Left ventricle myocardium inferior (tissue), 1 donor: Measurements from ENCODE around the gene TTLL10. TPM values are rescaled to one million over a fixed set of nuclear protein-coding genes. Genes with fewer than 3 reads are reported as not detected.

Source experiments
- DNase-seq: peaks from one replicate; pipeline ENCODE4 v3.0.0-alpha.2; 2020
- H3K27ac ChIP-seq: fragments of 200-600 bp; replicated peaks from 2 replicates; pipeline ENCODE4 v1.8.0; 2021
- H3K27me3 ChIP-seq: fragments of 200-600 bp; 2 replicates; pipeline ENCODE4 v1.8.0; 2021; ENCODE audit warnings: low read depth
- H3K36me3 ChIP-seq: fragments of 200-600 bp; 2 replicates; pipeline ENCODE4 v1.8.0; 2021
- H3K4me1 ChIP-seq: fragments of 200-600 bp; 2 replicates; pipeline ENCODE4 v1.8.0; 2021
- H3K4me3 ChIP-seq: fragments of 200-600 bp; 2 replicates; pipeline ENCODE4 v1.8.0; 2021; ENCODE audit warnings: mild to moderate bottlenecking, moderate library complexity
- H3K9me3 ChIP-seq: fragments of 200-600 bp; replicated peaks from 2 replicates; pipeline ENCODE4 v1.8.0; 2021
- CTCF ChIP-seq: fragments of 200-600 bp; IDR thresholded peaks from 2 replicates; pipeline ENCODE4 v1.8.0; 2021; ENCODE audit warnings: antibody characterized with exemption, mild to moderate bottlenecking, borderline replicate concordance
- intact Hi-C: fragments of 100-400 bp; cut with micrococcal nuclease; formaldehyde crosslinking; loops from one replicate; pipeline ENCODE4 v1.11.0; 2022
- total RNA-seq: library from RNA; stranded (reverse); fragmentation: NEBNext Ultra II Directional; extraction: Animal tissue kit (Norgen Biotek cat#: 25700); gene quantifications from one replicate; pipeline ENCODE4 v1.2.1, GENCODE V29; 2021
- donor health status: DM: no; HTN: yes; CAD: no; lungs with severe emphysema.

Gene TTLL10
- total RNA-seq, 1 donor from 2014 or later: not detected

DNA sequence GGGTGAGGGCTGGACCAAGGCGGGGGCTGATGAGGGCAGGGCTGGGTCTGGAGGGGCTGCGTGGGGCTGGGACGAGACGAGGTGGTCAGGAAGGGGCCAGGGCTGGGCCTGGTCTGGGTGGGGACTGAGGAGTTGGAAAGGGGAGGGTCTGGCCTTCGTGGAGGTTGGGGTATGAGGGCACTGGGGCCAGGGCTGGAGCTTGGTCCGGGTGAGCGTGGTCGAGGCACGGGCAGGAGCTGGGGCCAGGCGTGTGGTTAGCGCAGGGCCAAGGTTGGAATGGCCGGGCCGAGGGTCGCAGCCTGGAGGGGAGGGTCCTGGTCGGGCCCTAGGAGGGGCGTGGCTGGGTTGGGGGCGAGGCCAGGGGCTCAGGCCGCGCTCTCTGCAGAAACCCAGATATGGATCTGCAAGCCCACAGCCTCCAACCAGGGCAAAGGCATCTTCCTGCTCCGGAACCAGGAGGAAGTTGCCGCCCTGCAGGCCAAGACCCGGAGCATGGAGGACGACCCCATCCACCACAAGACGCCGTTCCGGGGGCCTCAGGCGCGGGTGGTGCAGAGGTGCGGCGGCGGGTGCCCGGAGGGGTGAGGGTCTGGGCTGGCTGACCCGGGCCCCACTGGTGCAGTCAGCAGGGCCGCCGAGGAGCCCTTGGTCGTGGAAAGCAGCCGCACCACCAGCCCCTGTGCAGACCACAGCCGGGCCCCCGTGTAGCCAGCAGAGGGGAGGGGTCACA, 9.0 kb downstream of the TTLL10 start:
- Histone ChIP-seq H3K4me1 (peaks cover 13% of the 10 kb centered on the region), H3K9me3 (peaks cover 2% of the 10 kb centered on the region), H3K4me3 (peak overlapping the region; percentile 50), H3K36me3 (no peaks in the 10 kb centered on the region), H3K27ac (peak overlapping the region; percentile 38), H3K27me3 (peaks cover 57% of the 10 kb centered on the region)
- intact Hi-C loops: no loop called here
- no peak for TF ChIP-seq CTCF
- peak; percentile 14 for DNase-seq

- Histone ChIP-seq H3K27ac (peak overlapping the region; percentile 38), H3K4me1 (peaks cover 17% of the 10 kb centered on the region), H3K9me3 (peaks cover 6% of the 10 kb centered on the region), H3K27me3 (peaks cover 51% of the 10 kb centered on the region), H3K36me3 (no peaks in the 10 kb centered on the region), H3K4me3 (peak overlapping the region; percentile 50)
- no peak for TF ChIP-seq CTCF
- DNase-seq: peak; percentile 13
- intact Hi-C loops: no loop called here
Measured at GRCh38 chr1:1183221-1183747, 9.6 kb downstream of the TTLL10 start.

DNA sequence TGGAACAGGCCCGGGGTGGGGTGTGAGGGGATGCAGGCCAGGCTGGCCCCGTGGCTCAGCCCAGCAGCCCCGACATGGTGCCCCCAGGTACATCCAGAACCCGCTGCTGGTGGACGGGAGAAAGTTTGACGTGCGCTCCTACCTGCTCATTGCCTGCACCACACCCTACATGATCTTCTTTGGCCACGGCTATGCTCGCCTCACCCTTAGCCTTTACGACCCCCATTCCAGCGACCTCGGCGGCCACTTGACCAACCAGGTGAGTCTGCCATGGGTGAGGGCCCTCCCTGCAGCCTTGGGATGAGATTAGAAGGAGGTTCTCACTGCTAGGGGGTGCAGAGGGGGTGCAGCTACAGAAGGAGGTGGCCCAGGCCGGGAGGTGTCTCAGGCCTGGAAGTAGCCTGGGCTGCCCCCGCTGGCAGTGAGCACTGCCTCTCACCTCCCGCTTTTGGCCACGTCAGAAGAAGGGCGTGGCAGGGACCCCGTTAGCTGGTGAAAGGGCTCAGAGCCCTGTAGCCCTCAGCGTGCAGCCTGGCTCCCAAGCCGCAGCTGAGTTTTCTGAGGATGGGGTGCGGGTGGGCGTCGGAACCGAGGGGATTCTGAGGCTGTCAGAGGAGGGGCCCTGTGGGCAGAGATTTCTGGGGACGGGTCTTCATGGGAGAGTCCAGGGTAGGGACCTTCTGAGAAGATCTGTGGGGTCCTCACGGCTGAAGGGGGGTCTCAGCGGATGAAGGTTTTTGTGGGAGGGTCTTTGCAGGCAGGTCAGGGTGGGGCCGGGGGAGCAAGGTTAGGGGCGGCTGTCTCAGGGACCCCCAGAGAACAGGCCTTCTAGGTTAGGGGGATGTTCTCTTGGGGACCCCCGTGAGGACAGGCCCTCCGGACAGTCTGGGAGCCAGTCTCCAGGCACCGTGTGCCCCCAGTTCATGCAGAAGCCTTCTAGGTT, 10.4 kb downstream of the TTLL10 start:
- Histone ChIP-seq H3K36me3 (no peaks in the 10 kb centered on the region), H3K27ac (no peak overlapping the region), H3K9me3 (peaks cover 6% of the 10 kb centered on the region), H3K4me3 (no peak overlapping the region), H3K4me1 (peaks cover 19% of the 10 kb centered on the region), H3K27me3 (peaks cover 43% of the 10 kb centered on the region)
- intact Hi-C loops: no loop called here
- no peak for TF ChIP-seq CTCF
- peak; percentile 5 for DNase-seq

GRCh38 chr1:1185101-1185765, 11.6 kb downstream of the TTLL10 start:
- Histone ChIP-seq H3K27ac (no peak overlapping the region), H3K4me1 (peaks cover 19% of the 10 kb centered on the region), H3K27me3 (peaks cover 32% of the 10 kb centered on the region), H3K9me3 (peaks cover 6% of the 10 kb centered on the region), H3K36me3 (no peaks in the 10 kb centered on the region), H3K4me3 (no peak overlapping the region)
- TF ChIP-seq CTCF: no peak
- peak; percentile 6 for DNase-seq
- intact Hi-C loops: no loop called here

- intact Hi-C loops: no loop called here
- peaks cover 6% of the 10 kb centered on the region for H3K9me3 ChIP-seq
- no peak overlapping the region for H3K27ac ChIP-seq
Measured at GRCh38 chr1:1187938-1188337, 14.3 kb downstream of the TTLL10 start.

More at GRCh38 chr1:1187938-1188337, 14.3 kb downstream of the TTLL10 start:
- DNase-seq: no peak
- no peaks in the 10 kb centered on the region for H3K36me3 ChIP-seq
- H3K4me3 ChIP-seq: no peak overlapping the region
- H3K4me1 ChIP-seq: peaks cover 13% of the 10 kb centered on the region
- TF ChIP-seq CTCF: no peak
- H3K27me3 ChIP-seq: peaks cover 6% of the 10 kb centered on the region
